Lower leg skin (tissue), 3 donors: ENCODE data around the gene ABTB2.

ENCODE experiments used
- CTCF ChIP-seq, 3 donors: fragments of 450-650 bp; IDR thresholded peaks; one replicate each; pipeline ENCODE4 v1.5.1; 2016; ENCODE audit warnings: antibody characterized with exemption in 3 of 3, mild to moderate bottlenecking in 3 of 3, moderate library complexity in 2 of 3
- POLR2A ChIP-seq, 2 donors: fragments of 450-650 bp; IDR thresholded peaks; one replicate each; pipeline ENCODE4 v1.6.1; 2016 to 2017; ENCODE audit warnings: antibody characterized with exemption in 2 of 2, mild to moderate bottlenecking in 1 of 2, moderate library complexity in 1 of 2

GRCh38 chr11:34243600-34244464, 114.0 kb downstream of the ABTB2 start:
- no peak for TF ChIP-seq CTCF (IDR thresholded peaks at IDR 0.05)
- TF ChIP-seq POLR2A (IDR thresholded peaks at IDR 0.05), result no peak
